ENCODE data around the gene BSCL2.

The BSCL2 gene

DNA sequence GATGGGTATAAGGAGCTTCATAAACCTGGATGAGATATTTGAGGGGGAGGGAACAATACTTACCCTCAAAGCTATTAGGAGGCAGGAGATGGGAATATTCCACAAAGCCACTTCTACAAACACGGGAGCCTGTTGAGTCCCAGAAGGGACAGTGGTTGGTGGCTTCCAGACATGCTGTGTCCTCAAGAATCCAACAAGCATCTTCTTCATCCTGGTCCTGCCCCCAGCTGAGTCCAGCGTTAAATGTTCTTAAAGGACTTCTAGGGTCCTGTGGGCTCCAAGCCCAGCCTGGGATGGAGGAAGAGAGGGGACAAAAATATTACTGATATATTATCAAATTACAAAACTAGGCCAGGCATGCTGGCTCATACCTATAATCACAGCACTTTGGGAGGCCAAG is 39.8 kb downstream of the BSCL2 start:
- no peak for TF ChIP-seq CTCF (IDR thresholded peaks at IDR 0.05; ENCODE audit: low read depth, low read length, missing control alignments)
- H3K4me3 ChIP-seq (replicated peaks; ENCODE audit: low read depth, low read length) = peak overlapping the region; percentile 98
- no peak for DNase-seq (ENCODE audit: extremely low read depth, low read depth)

GRCh38 chr11:62666259-62666926 is 40.8 kb downstream of the BSCL2 start:
- DNase-seq (ENCODE audit: extremely low read depth, low read depth) = no peak
- no peak for TF ChIP-seq CTCF (IDR thresholded peaks at IDR 0.05; ENCODE audit: low read depth, low read length, missing control alignments)

GRCh38 chr11:62665599-62666258 is 41.5 kb downstream of the BSCL2 start:
- DNase-seq (ENCODE audit: extremely low read depth, low read depth) = no peak
- peak overlapping the region; percentile 98 for H3K4me3 ChIP-seq (replicated peaks; ENCODE audit: low read depth, low read length)
- TF ChIP-seq CTCF (IDR thresholded peaks at IDR 0.05; ENCODE audit: low read depth, low read length, missing control alignments) = no peak

More at GRCh38 chr11:62666259-62666926, 40.8 kb downstream of the BSCL2 start:
- peak overlapping the region; percentile 98 for H3K4me3 ChIP-seq (replicated peaks; ENCODE audit: low read depth, low read length)

GRCh38 chr11:62665075-62665598 is 42.1 kb downstream of the BSCL2 start, which contains the start of the genes C11orf98 and CSKMT:
TSS of gene C11orf98 (minus strand) at chr11:62665210. CDS start at chr11:62665169, 41 bp downstream.
TSS of gene CSKMT (plus strand) at chr11:62665312. CDS start at chr11:62665880, 568 bp downstream.
- no peak for TF ChIP-seq CTCF (IDR thresholded peaks at IDR 0.05; ENCODE audit: low read depth, low read length, missing control alignments)
- peak; percentile 82 for DNase-seq (ENCODE audit: extremely low read depth, low read depth)
- H3K4me3 ChIP-seq (replicated peaks; ENCODE audit: low read depth, low read length) = peak within 1 kb of the TSS; percentile 98

DNA sequence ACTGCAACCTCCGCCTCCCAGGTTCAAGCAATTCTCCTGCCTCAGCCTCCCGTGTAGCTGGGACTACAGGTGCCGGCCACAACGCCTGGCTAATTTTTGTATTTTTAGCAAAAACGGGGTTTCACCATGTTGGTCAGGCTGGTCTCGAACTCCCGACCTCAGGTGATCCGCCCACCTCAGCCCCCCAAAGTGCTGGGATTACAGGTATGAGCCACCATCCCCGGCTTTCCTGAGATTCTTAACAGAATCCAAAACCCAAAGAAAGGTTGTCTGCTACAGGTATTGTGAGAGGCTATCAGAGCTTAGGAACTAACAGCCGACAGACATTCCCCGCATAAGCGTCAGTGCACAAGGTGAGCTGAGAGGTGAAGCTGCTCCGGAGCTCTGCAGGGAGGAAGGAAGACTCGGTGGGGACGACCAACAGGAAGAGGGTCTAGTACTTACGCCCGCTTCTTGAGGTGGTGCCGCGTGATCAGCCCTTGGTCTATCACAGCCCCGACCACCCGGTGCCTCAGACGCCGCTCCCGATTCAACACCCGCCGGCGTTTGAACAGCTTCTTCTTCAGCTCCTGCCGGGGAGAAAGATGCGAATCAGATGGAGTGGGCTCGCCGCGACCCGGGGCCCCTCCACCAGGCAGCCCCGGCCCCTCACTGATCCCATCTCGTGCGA is 42.7 kb downstream of the BSCL2 start:
- H3K4me3 ChIP-seq (replicated peaks; ENCODE audit: low read depth, low read length) = peak overlapping the region; percentile 98
- no peak for TF ChIP-seq CTCF (IDR thresholded peaks at IDR 0.05; ENCODE audit: low read depth, low read length, missing control alignments)
- DNase-seq (ENCODE audit: extremely low read depth, low read depth) = no peak

- DNase-seq (ENCODE audit: extremely low read depth, low read depth) = no peak
- H3K4me3 ChIP-seq (replicated peaks; ENCODE audit: low read depth, low read length) = no peak overlapping the region
- no peak for TF ChIP-seq CTCF (IDR thresholded peaks at IDR 0.05; ENCODE audit: low read depth, low read length, missing control alignments)
Measured at GRCh38 chr11:62656796-62657429, 50.3 kb downstream of the BSCL2 start.
